Liver (tissue), 3 donors: ENCODE measurements around the gene GPR150.

Experiments used
- ATF3 ChIP-seq: IDR thresholded peaks from 2 replicates; pipeline ENCODE4 v1.6.1; 2016; ENCODE audit warnings: antibody characterized with exemption
- CTCF ChIP-seq: fragments of 150-350 bp; IDR thresholded peaks from 2 replicates; pipeline ENCODE4 v1.5.1; 2017; ENCODE audit warnings: improper control_type of control experiment, low read depth, low read length; ENCODE audit not compliant: missing input control
- TAF1 ChIP-seq: conservative IDR thresholded peaks from 2 replicates; pipeline ENCODE4 v1.6.1; 2016; ENCODE audit warnings: antibody characterized with exemption, mild to moderate bottlenecking
- ZBTB33 ChIP-seq: IDR thresholded peaks from 2 replicates; pipeline ENCODE4 v1.6.1; 2016; ENCODE audit warnings: antibody characterized with exemption
- donor health status: healthy.
- donor health status: healthy.

GRCh38 chr5:95646569-95647431 is 26.9 kb downstream of the GPR150 start, which contains the start of gene RFESD:
- TF ChIP-seq CTCF (no peak), ZBTB33 (peak; percentile 60), TAF1 (peak; percentile 63), ATF3 (no peak)
